Activated T-helper 1 cell treated with anti-CD3 and anti-CD28 coated beads, Interleukin-2, amount 50 U/mL, for 16 hours (primary cell): ENCODE data around the gene HLA-DPB1.

Source experiments
- DNase-seq, 2 donors: peaks; one replicate each; pipeline ENCODE4 v3.0.0-alpha.2; 2020; ENCODE audit warnings: low read depth in 1 of 2, low spot score in 1 of 2

Gene HLA-DPB1

DNA sequence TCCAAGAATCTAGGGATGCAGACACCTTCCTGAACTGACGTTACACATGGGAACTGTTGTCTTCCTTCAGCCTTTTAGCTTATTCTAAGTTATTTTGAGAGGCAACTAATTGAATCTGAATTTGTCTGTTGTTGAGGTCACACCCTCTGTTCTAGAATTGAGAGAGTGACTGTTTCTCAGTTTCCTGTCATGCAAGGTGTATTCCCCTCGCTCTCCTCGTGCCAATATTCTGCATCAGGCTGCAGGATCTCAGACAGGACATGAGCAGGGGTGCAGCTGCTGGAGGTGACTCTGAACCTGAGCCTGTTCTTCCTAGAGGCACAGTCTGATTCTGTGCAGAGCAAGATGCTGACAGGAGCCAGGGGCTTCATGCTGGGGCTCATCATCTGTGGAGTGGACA lies 52.5 kb downstream of the HLA-DPB1 start:
- DNase-seq = no peak

DNA sequence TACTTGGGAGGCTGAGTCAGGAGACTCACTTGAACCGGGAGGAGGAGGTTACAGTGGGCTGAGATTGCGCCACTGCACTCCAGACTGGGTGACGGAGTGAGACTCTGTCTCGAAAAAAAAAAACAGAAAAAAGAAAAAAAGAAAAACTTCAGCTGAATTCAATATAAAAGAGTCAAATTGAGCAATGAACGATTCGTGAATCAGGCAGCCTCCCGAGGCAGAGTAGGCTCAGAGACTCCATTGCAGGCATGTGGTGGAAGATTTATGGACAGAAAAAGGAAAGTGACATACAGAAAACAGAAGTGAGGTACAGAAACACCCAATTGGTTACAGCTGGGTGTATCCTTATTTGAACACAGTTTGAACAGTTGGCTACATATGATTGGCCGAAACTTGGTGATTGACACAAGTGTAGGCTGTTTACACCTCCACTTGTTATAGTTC lies 56.3 kb downstream of the HLA-DPB1 start:
- DNase-seq = no peak

DNA sequence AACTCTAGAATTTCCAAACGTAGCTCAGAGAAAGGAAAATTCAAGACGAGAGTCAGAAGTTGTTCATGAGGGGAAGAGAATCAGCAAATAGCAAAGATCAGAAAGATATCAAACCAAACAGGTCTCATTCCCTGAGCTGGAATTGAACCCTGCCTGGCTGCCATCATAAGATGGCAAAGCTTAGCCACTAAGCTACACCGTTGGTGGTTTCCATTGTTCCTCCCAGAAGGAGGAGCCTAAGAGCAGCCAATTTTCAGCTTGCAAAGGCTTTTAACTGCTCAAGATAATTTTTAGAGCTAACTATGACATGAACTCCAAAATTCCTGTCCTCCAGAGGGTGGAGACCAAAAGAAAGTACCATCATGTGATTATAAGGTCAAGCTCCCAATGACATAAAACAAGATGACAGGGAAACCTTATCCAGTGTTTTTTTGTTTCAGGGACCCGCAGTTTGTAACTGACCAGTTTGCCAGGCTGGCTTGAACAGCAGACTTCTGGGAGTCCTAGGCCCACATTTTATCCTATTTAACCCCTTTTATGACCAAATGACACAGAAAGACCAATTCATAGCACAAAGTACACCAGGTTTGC lies 60.6 kb downstream of the HLA-DPB1 start:
- DNase-seq = no peak
